Body of pancreas (tissue), 4 donors: ENCODE measurements around the gene MED16. TPM values are rescaled to one million over a fixed set of nuclear protein-coding genes. Genes with fewer than 3 reads are reported as not detected.

ENCODE experiments used
- ATAC-seq: fragments of 150-250 bp; one replicate; pipeline ENCODE4 v1.9.1; 2016
- DNase-seq, 4 donors: peaks; one replicate each; pipeline ENCODE4 v3.0.0-alpha.2; 2019
- H3K27ac ChIP-seq, 4 donors: fragments of 200-600 bp; sonication (generic); 1 replicate in 3 of 4; 2 replicates in 1 of 4; pipeline versions ENCODE4 v1.5.1 to v1.6.1; 2016 to 2019; ENCODE audit warnings: mild to moderate bottlenecking in 1 of 4, mixed read lengths in 1 of 4, moderate library complexity in 1 of 4
- H3K27me3 ChIP-seq, 2 donors: fragments of 200-600 bp; sonication (generic); one replicate each; pipeline ENCODE4 v1.6.0; 2016; ENCODE audit warnings: mild to moderate bottlenecking in 1 of 2
- H3K36me3 ChIP-seq, 2 donors: fragments of 200-600 bp; sonication (generic); replicated peaks in 1 of 2; 2 replicates each; pipeline ENCODE4 v1.5.1; 2016; ENCODE audit warnings: low read depth in 2 of 2; ENCODE audit not compliant: insufficient read depth in 1 of 2
- H3K4me1 ChIP-seq: fragments of 200-600 bp; sonication (generic); one replicate; pipeline ENCODE4 v1.6.0; 2016
- H3K4me3 ChIP-seq, 2 donors: fragments of 200-600 bp; sonication (generic); 1 replicate in 1 of 2; 2 replicates in 1 of 2; pipeline ENCODE4 v1.5.1; 2016 to 2019
- H3K9me3 ChIP-seq, 3 donors: fragments of 200-600 bp; sonication (generic); 1 replicate in 2 of 3; 2 replicates in 1 of 3; pipeline ENCODE4 v1.5.1; 2016
- POLR2A ChIP-seq, 3 donors: fragments of 450-650 bp; IDR thresholded peaks; one replicate each; pipeline ENCODE4 v1.6.1; 2016; ENCODE audit warnings: antibody characterized with exemption in 3 of 3, mild to moderate bottlenecking in 2 of 3
- WGBS, 2 donors: methylation state at CpG; one replicate each; pipeline ENCODE4 v1.1.5; 2017; 5-methylcytosine and 5-hydroxymethylcytosine counted together
- intact Hi-C: fragments of 100-400 bp; cut with DNase I; formaldehyde crosslinking; loops from one replicate; pipeline ENCODE4 v1.15.1; 2023
- total RNA-seq, 2 donors: library from RNA; depleted of rRNA; stranded (reverse); fragments of >200 nt; gene quantifications; one replicate each; pipeline ENCODE4 v1.1.0, GENCODE V29; 2016
- TF ChIP-seq, protein P1 (sequence below), 7 experiments: fragments of 450-650 bp in 4 of 7; fragments of 200-600 bp in 3 of 7; sonication (generic) in 3 of 7; IDR thresholded peaks; one replicate each; pipeline ENCODE4 v1.5.1; 2016 to 2019; ENCODE audit warnings: antibody characterized with exemption in 7 of 7

Gene MED16
- total RNA-seq, 2 donors from 2014 or later: 35.0 to 49.8 TPM

DNA sequence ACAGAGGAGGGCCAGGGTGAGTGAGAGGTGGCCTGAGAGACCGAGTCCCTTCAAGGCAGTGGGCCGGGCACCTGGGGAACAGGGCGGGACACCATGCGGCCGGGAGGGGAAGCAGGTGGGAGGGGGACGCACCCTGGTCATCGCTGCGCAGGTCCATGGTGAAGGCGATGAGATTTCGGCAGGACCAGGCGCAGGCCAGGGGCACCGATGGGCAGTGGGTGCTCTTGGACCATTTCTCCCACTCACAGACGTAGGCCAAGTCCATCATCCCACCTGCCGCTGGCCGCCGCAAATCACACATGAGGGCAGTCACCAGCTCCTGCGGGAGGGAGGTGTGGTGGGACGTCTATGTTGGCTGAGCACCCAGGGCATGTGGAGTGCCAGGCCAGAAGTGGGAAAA, 2.2 kb downstream of the MED16 start:
- Histone ChIP-seq H3K27me3 (no peaks in the 10 kb centered on the region), H3K4me1 (peaks cover 13% of the 10 kb centered on the region), H3K36me3 (peaks cover 0 to 4% of the 10 kb centered on the region in 2 donors), H3K9me3 (no peaks in the 10 kb centered on the region), H3K4me3 (no peak overlapping the region), H3K27ac (peak overlapping the region in 3 of 4 donors; percentile 46 to 98 (median 95))
- WGBS, 2 donors: 77 to 81% methylated on average over 10 to 16 of the region's 18 CpGs
- no peak for ATAC-seq
- intact Hi-C loops: no loop called here
- TF ChIP-seq POLR2A (IDR thresholded peaks at IDR 0.05): no peak
- TF ChIP-seq, protein P1, sequence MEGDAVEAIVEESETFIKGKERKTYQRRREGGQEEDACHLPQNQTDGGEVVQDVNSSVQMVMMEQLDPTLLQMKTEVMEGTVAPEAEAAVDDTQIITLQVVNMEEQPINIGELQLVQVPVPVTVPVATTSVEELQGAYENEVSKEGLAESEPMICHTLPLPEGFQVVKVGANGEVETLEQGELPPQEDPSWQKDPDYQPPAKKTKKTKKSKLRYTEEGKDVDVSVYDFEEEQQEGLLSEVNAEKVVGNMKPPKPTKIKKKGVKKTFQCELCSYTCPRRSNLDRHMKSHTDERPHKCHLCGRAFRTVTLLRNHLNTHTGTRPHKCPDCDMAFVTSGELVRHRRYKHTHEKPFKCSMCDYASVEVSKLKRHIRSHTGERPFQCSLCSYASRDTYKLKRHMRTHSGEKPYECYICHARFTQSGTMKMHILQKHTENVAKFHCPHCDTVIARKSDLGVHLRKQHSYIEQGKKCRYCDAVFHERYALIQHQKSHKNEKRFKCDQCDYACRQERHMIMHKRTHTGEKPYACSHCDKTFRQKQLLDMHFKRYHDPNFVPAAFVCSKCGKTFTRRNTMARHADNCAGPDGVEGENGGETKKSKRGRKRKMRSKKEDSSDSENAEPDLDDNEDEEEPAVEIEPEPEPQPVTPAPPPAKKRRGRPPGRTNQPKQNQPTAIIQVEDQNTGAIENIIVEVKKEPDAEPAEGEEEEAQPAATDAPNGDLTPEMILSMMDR (IDR thresholded peaks at IDR 0.05): no peak
- no peak for DNase-seq

DNA sequence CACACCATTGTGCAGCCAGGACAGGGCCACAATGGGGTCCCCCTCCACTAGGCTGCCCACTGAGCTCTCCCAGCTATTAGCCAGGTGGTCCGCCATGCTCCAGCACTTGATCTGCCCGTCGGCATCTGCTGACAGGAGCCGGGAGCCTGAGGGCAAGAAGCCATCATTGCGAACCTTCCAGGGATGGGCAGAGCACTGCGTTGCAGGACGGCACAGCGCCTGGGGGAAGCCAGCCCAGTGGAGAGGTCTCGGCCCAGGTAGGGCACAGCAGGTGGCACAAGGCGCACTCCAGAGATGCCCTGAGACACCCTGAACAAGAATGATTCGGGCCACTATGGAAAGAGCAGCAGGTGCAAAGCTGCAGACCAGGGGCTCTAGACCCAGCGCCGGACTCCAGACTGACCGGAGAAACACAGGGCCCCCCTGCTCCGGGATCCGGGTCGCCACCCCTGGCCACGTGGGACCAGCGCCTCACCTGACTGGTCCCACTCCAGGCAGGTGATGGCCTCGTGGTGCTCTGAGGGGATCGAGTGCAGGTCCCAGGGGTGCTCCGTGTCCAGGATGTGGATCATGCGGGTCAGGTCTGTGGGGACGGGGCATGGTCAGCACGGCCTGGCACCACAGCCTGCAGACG, 3.2 kb downstream of the MED16 start:
- DNase-seq: no peak
- intact Hi-C loops: no loop called here
- no peaks in the 10 kb centered on the region for H3K27me3 ChIP-seq
- H3K27ac ChIP-seq: no peak overlapping the region
- 92 to 100% methylated on average over 1 to 14 of the region's 26 CpGs for WGBS, 2 donors
- H3K9me3 ChIP-seq: no peaks in the 10 kb centered on the region
- H3K4me3 ChIP-seq: no peak overlapping the region
- TF ChIP-seq, protein P1 (IDR thresholded peaks at IDR 0.05): no peak
- no peak for TF ChIP-seq POLR2A (IDR thresholded peaks at IDR 0.05)
- peaks cover 3 to 5% of the 10 kb centered on the region in 2 donors for H3K36me3 ChIP-seq
- no peak for ATAC-seq
- peaks cover 13% of the 10 kb centered on the region for H3K4me1 ChIP-seq

DNA sequence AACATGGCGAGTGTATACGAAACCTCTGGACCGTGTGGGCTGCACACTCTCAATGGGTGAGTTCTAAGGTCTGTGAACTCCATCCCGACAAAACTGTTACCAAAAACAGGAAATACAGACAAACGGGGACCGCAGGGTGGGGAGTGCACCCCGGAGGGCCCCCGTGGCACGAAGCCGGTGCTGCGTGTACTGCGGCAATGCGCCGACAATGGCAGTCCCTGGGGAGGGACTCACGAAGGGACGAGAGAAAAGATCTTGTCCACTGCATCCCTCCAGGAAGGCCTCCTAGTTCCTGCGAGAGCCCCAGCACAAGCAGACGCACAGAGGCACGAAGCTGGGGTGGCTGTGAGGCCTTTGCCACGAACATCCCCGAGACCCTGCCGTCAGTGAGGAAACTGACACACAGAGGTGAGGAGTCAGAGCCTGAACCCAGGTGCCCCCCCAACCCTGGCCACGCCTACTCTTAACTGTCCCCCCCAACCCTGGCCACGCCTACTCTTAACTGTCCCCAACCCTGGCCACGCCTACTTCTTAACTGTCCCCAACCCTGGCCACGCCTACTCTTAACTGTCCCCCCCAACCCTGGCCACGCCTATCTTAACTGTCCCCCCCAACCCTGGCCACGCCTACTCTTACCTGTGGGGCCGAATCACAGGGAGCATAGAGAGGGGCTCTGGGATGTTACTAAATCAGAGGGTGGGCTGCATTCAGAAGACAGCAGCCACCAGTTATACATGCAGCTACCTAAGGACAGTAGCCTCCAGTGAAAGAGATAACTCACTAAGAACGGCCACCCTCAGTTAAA, 4.2 kb downstream of the MED16 start:
- Histone ChIP-seq H3K4me1 (peaks cover 13% of the 10 kb centered on the region), H3K9me3 (no peaks in the 10 kb centered on the region), H3K27me3 (no peaks in the 10 kb centered on the region), H3K27ac (no peak overlapping the region), H3K4me3 (no peak overlapping the region), H3K36me3 (peaks cover 3 to 5% of the 10 kb centered on the region in 2 donors)
- TF ChIP-seq POLR2A (IDR thresholded peaks at IDR 0.05): no peak
- TF ChIP-seq, protein P1 (IDR thresholded peaks at IDR 0.05): no peak
- intact Hi-C loops: no loop called here
- ATAC-seq: no peak
- no peak for DNase-seq
- WGBS, 2 donors: 88 to 96% methylated on average over 27 to 30 of the region's 30 CpGs

DNA sequence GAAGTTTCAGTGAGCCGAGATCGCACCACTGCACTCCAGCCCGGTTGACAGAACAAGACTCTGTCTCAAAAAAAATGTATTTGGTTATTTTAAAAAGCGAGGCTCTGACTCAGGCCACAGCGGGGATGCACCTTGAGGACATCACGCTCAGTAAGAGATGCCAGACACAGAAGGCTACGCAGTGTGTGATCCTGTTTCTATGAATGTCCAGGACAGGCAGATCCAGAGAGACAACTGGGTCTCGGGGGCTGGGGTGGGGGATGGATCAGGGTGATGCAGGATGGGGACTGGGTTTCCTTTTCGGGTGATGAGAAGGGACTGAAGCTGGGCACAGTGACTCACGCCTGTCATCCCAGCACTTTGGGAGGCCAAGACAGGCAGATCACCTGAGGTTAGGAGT, 5.4 kb downstream of the MED16 start:
- DNase-seq (no peak), ATAC-seq (no peak)
- no peak overlapping the region for H3K27ac ChIP-seq
- H3K4me1 ChIP-seq: peaks cover 9% of the 10 kb centered on the region
- H3K36me3 ChIP-seq: peaks cover 3 to 5% of the 10 kb centered on the region in 2 donors
- H3K27me3 ChIP-seq: no peaks in the 10 kb centered on the region
- WGBS, 2 donors: 95 to 96% methylated on average over 10 of the region's 10 CpGs
- H3K4me3 ChIP-seq: no peak overlapping the region
- no peak for TF ChIP-seq POLR2A (IDR thresholded peaks at IDR 0.05)
- TF ChIP-seq, protein P1 (IDR thresholded peaks at IDR 0.05): no peak
- no peaks in the 10 kb centered on the region for H3K9me3 ChIP-seq
- intact Hi-C loops: no loop called here
